SK-N-MC (cell line): Measurements from ENCODE around the gene NGEF.

Source experiments
- EZH2 ChIP-seq: fragments of 200-600 bp; sonication (generic); IDR thresholded peaks from one replicate; pipeline ENCODE4 v1.6.1; 2017; ENCODE audit warnings: antibody characterized with exemption
- FOXP2 ChIP-seq: optimal IDR thresholded peaks from 2 replicates; pipeline ENCODE3; 2011; ENCODE audit warnings: mild to moderate bottlenecking, moderate library complexity; ENCODE audit not compliant: insufficient read depth; ENCODE audit errors: extremely low read length, control extremely low read depth
- POLR2AphosphoS5 ChIP-seq: IDR thresholded peaks from 2 replicates; pipeline ENCODE4 v1.6.1; 2012; ENCODE audit warnings: mild to moderate bottlenecking, low read depth, low read length, borderline replicate concordance

DNA sequence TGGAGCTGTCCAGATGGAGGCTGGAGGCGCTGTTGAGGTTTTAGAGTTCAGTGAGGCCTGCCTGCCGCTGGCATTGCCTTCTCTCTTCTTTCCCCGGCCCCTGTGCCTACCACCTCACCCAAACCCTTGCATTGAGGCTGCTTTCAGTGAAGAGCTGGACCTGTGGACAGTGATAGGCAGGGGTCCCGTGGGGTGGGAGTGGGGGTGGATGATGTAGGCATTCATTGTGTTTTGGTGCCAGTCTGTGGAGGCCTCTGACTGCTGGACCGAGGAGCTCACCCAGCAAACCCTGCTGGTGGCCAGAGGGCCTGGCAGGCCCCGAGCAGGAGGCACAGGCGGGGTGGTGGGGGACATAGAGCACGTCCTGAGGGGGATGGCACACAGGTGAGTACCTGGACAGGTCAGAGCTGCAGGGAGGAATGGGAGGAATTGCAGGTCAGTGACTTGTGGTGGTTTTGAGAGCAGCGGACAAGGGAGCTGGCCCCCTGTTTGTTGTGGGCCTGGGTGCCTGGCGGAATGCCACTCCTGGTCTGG lies 35.6 kb downstream of the NGEF start:
- TF ChIP-seq EZH2 (no peak), POLR2AphosphoS5 (no peak), FOXP2 (no peak)
